Neural cell (in vitro differentiated cells): Measurements from ENCODE around the gene TBXA2R. TPM values are rescaled to one million over a fixed set of nuclear protein-coding genes. Genes with fewer than 3 reads are reported as not detected.

Source experiments
- H2AFZ ChIP-seq: fragments of 200-600, 300-800 bp; sonication (generic), shearing (Covaris generic); 2 replicates; pipeline ENCODE4 v1.6.0; 2014; ENCODE audit warnings: low read depth, mild to moderate bottlenecking, antibody characterized with exemption, low read length, moderate library complexity
- H3F3A ChIP-seq: fragments of 200-600 bp; shearing (Covaris generic); 2 replicates; pipeline ENCODE4 v1.6.1; 2016; ENCODE audit warnings: mild to moderate bottlenecking, moderate library complexity, mixed read lengths, antibody characterized with exemption, low read length; ENCODE audit not compliant: insufficient read depth, poor library complexity, severe bottlenecking
- H3K27ac ChIP-seq: fragments of 200-600, 300-800 bp; sonication (generic), shearing (Covaris generic); 2 replicates; pipeline ENCODE4 v1.5.1; 2014; ENCODE audit warnings: mild to moderate bottlenecking, low read length, moderate library complexity
- H3K27me3 ChIP-seq: fragments of 300-800, 200-600 bp; sonication (generic), shearing (Covaris generic); 2 replicates; pipeline ENCODE4 v1.6.0; 2014; ENCODE audit warnings: mild to moderate bottlenecking, low read depth, low read length, moderate library complexity; ENCODE audit not compliant: insufficient read depth
- H3K36me3 ChIP-seq: fragments of 300-800, 200-600 bp; sonication (generic), shearing (Covaris generic); 2 replicates; pipeline ENCODE4 v1.5.1; 2014; ENCODE audit warnings: mild to moderate bottlenecking, antibody characterized with exemption, low read length, moderate library complexity; ENCODE audit not compliant: insufficient read depth
- H3K4me2 ChIP-seq: fragments of 300-800, 200-600 bp; sonication (generic), shearing (Covaris generic); 2 replicates; pipeline ENCODE4 v1.6.0; 2014; ENCODE audit warnings: mild to moderate bottlenecking, low read length
- H3K4me3 ChIP-seq: fragments of 300-800, 200-600 bp; sonication (generic), shearing (Covaris generic); 2 replicates; pipeline ENCODE4 v1.5.1; 2014; ENCODE audit warnings: mild to moderate bottlenecking, low read length, moderate library complexity
- H3K79me2 ChIP-seq: fragments of 200-600 bp; shearing (Covaris generic); replicated peaks from 2 replicates; pipeline ENCODE4 v1.6.0; 2014; ENCODE audit warnings: mild to moderate bottlenecking, low read length, moderate library complexity; ENCODE audit not compliant: insufficient read depth
- H3K9ac ChIP-seq: fragments of 300-800, 200-600 bp; sonication (generic), shearing (Covaris generic); 2 replicates; pipeline ENCODE4 v1.6.1; 2016; ENCODE audit warnings: mild to moderate bottlenecking, low read length, mixed read lengths
- H3K9me2 ChIP-seq: fragments of 200-600 bp; shearing (Covaris generic); 2 replicates; pipeline ENCODE4 v1.6.1; 2016; ENCODE audit warnings: mild to moderate bottlenecking, low read length, mixed read lengths; ENCODE audit not compliant: insufficient read depth
- H3K9me3 ChIP-seq: fragments of 200-600, 300-800 bp; sonication (generic), shearing (Covaris generic); 2 replicates; pipeline ENCODE4 v1.6.1; 2016; ENCODE audit warnings: mild to moderate bottlenecking, mixed run types, low read length, moderate library complexity, mixed read lengths
- H4K20me1 ChIP-seq: fragments of 200-600 bp; shearing (Covaris generic); 2 replicates; pipeline ENCODE4 v1.6.1; 2016; ENCODE audit warnings: mild to moderate bottlenecking, mixed run types; ENCODE audit not compliant: insufficient read depth
- CTCF ChIP-seq: fragments of 450-650 bp; IDR thresholded peaks from 2 replicates; pipeline ENCODE4 v1.5.1; 2014; ENCODE audit warnings: antibody characterized with exemption, mild to moderate bottlenecking, moderate library complexity; ENCODE audit not compliant: poor library complexity, severe bottlenecking
- EP300 ChIP-seq: fragments of 450-650 bp; conservative IDR thresholded peaks from 2 replicates; pipeline ENCODE4 v1.6.1; 2014; ENCODE audit warnings: antibody characterized with exemption, mild to moderate bottlenecking, moderate library complexity; ENCODE audit not compliant: poor library complexity, severe bottlenecking
- EZH2 ChIP-seq: fragments of 200-600, 300-800 bp; shearing (Covaris generic), sonication (generic); IDR thresholded peaks from 2 replicates; pipeline ENCODE4 v1.6.1; 2014; ENCODE audit warnings: antibody characterized with exemption, low read length, borderline replicate concordance, mild to moderate bottlenecking; ENCODE audit not compliant: insufficient read depth, poor library complexity, severe bottlenecking
- MXI1 ChIP-seq: fragments of 450-650 bp; conservative IDR thresholded peaks from 2 replicates; pipeline ENCODE4 v1.6.1; 2014; ENCODE audit warnings: antibody characterized with exemption, mild to moderate bottlenecking; ENCODE audit not compliant: poor library complexity, severe bottlenecking
- POLR2AphosphoS5 ChIP-seq: IDR thresholded peaks from 2 replicates; pipeline ENCODE4 v1.6.1; 2012
- RAD21 ChIP-seq: fragments of 450-650 bp; conservative IDR thresholded peaks from 2 replicates; pipeline ENCODE4 v1.6.1; 2014; ENCODE audit warnings: antibody characterized with exemption, mild to moderate bottlenecking, moderate library complexity
- REST ChIP-seq: IDR thresholded peaks from 2 replicates; pipeline ENCODE4 v1.6.1; 2012; ENCODE audit warnings: borderline replicate concordance
- SMC3 ChIP-seq: fragments of 450-650 bp; conservative IDR thresholded peaks from 2 replicates; pipeline ENCODE4 v1.6.1; 2014; ENCODE audit warnings: antibody characterized with exemption, mild to moderate bottlenecking, moderate library complexity; ENCODE audit not compliant: poor library complexity
- TAF1 ChIP-seq: IDR thresholded peaks from 2 replicates; pipeline ENCODE4 v1.6.1; 2012; ENCODE audit warnings: low read depth
- polyA plus RNA-seq: library from polyadenylated mRNA; depleted of rRNA; stranded (reverse); fragments of >200 nt; gene quantifications from 2 replicates; pipeline ENCODE4 v1.2.3, GENCODE V29; 2014

Gene TBXA2R
- polyA plus RNA-seq, 1 donor from 2014 or later = not detected

GRCh38 chr19:3653081-3653795 is 46.6 kb upstream of the TBXA2R start:
- Histone ChIP-seq H3K36me3 (peaks cover 5% of the 10 kb centered on the region), H4K20me1 (no peaks in the 10 kb centered on the region), H3F3A (no peaks in the 10 kb centered on the region), H2AFZ (no peak overlapping the region), H3K27me3 (no peaks in the 10 kb centered on the region), H3K9ac (no peak overlapping the region), H3K4me3 (no peak overlapping the region), H3K4me2 (no peak overlapping the region), H3K9me3 (no peaks in the 10 kb centered on the region), H3K9me2 (no peaks in the 10 kb centered on the region), H3K27ac (no peak overlapping the region), H3K79me2 (no peaks in the 10 kb centered on the region)
- TF ChIP-seq EP300 = no peak
- no peak for TF ChIP-seq TAF1
- TF ChIP-seq POLR2AphosphoS5 = no peak
- TF ChIP-seq CTCF = no peak
- TF ChIP-seq RAD21 = no peak

GRCh38 chr19:3652422-3652821 is 45.7 kb upstream of the TBXA2R start:
- Histone ChIP-seq H3K36me3 (peaks cover 5% of the 10 kb centered on the region), H3K9me3 (no peaks in the 10 kb centered on the region), H3K4me3 (no peak overlapping the region), H3K79me2 (no peaks in the 10 kb centered on the region), H2AFZ (no peak overlapping the region), H3K27ac (no peak overlapping the region), H3K9me2 (no peaks in the 10 kb centered on the region), H3K9ac (no peak overlapping the region), H3F3A (no peaks in the 10 kb centered on the region), H3K4me2 (no peak overlapping the region), H4K20me1 (no peaks in the 10 kb centered on the region), H3K27me3 (no peaks in the 10 kb centered on the region)
- TF ChIP-seq POLR2AphosphoS5 = no peak
- no peak for TF ChIP-seq EZH2
- TF ChIP-seq RAD21 = no peak
- TF ChIP-seq CTCF = no peak
- TF ChIP-seq TAF1 = no peak

- Histone ChIP-seq H3K9me2 (no peaks in the 10 kb centered on the region), H3K27ac (no peak overlapping the region), H3K27me3 (no peaks in the 10 kb centered on the region), H3F3A (no peaks in the 10 kb centered on the region), H3K36me3 (no peaks in the 10 kb centered on the region), H3K4me3 (no peak overlapping the region), H2AFZ (no peak overlapping the region), H3K9me3 (no peaks in the 10 kb centered on the region), H3K9ac (no peak overlapping the region), H3K4me2 (no peak overlapping the region), H4K20me1 (no peaks in the 10 kb centered on the region), H3K79me2 (no peaks in the 10 kb centered on the region)
- TF ChIP-seq RAD21 = no peak
- no peak for TF ChIP-seq EZH2
- TF ChIP-seq MXI1 = no peak
- TF ChIP-seq SMC3 = no peak
- no peak for TF ChIP-seq CTCF
- TF ChIP-seq POLR2AphosphoS5 = no peak
- TF ChIP-seq TAF1 = no peak
- TF ChIP-seq REST = no peak
- no peak for TF ChIP-seq EP300
Observed at GRCh38 chr19:3651684-3652083, 45.0 kb upstream of the TBXA2R start.
